Superior temporal gyrus (tissue), 1 donor: Measurements from ENCODE around the gene WASF3.

ENCODE experiments used
- DNase-seq: peaks from one replicate; pipeline ENCODE4 v3.0.0-alpha.2; 2016; ENCODE audit errors: extremely low spot score

WASF3 gene

DNA sequence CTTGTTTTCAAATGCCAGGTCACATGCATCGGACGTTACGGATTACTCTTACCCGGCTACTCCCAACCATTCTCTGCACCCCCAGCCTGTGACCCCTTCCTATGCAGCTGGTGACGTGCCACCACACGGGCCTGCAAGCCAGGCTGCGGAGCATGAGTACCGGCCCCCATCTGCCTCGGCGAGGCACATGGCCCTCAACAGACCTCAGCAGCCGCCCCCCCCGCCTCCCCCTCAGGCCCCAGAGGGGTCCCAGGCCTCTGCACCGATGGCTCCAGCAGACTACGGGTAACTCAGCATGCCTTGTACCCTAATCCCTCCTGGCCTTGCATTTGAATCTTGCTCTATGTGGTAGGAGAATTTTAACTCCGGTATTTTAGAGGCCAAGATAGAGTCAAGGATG lies 123.6 kb downstream of the WASF3 start:
- no peak for DNase-seq

DNA sequence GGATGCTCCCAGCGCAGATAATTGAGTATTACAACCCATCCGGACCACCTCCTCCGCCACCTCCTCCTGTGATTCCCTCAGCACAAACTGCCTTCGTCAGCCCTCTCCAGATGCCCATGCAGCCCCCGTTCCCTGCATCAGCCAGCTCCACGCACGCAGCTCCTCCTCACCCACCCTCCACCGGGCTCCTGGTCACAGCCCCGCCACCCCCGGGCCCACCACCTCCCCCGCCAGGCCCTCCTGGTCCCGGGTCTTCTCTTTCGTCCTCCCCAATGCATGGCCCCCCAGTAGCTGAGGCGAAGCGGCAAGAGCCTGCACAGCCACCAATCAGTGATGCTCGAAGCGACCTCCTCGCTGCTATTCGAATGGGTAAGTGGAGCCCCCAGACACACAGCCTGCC lies 125.1 kb downstream of the WASF3 start:
- no peak for DNase-seq

GRCh38 chr13:26685606-26686005 lies 128.1 kb downstream of the WASF3 start:
- no peak for DNase-seq

DNA sequence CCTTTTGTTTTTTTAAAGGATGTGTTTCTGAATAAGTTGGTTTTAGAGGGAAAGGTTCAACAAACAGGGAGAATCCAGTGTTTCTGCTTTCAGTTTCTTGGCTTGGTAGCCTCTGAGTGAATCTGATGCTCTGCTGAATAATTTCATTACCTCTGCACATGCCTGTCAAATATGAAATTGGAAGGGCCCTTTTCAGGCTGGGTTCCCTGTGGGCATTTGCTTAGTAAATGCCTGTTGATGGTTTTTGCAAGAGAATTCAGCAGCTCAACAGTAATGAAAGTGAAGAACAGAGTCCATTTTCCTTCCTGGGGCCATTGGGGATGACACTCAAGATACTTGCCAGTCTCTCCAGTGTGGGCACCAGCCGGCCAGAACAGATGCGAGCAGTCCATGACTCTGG lies 128.8 kb downstream of the WASF3 start:
- no peak for DNase-seq

GRCh38 chr13:26688286-26688685 lies 130.8 kb downstream of the WASF3 start:
- DNase-seq: no peak

DNA sequence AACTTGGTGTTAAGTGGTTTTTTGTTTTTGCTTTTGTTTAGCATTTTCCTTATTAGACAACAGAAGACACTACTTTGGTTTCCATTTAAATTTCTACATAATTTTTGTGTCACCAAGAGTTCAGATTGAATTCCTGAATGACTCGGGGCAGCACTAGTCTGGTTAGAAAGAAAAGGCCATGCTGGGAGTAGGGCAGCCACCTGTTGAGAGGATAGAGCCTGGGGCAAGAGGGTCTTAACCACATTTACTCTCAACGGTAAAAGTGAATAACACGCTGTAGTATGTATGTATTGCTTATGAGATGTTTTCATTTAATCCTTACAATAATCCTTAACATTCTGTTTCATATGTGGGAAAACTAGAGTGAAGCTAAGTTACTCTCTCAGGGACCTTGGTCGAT lies 131.5 kb downstream of the WASF3 start:
- no peak for DNase-seq

DNA sequence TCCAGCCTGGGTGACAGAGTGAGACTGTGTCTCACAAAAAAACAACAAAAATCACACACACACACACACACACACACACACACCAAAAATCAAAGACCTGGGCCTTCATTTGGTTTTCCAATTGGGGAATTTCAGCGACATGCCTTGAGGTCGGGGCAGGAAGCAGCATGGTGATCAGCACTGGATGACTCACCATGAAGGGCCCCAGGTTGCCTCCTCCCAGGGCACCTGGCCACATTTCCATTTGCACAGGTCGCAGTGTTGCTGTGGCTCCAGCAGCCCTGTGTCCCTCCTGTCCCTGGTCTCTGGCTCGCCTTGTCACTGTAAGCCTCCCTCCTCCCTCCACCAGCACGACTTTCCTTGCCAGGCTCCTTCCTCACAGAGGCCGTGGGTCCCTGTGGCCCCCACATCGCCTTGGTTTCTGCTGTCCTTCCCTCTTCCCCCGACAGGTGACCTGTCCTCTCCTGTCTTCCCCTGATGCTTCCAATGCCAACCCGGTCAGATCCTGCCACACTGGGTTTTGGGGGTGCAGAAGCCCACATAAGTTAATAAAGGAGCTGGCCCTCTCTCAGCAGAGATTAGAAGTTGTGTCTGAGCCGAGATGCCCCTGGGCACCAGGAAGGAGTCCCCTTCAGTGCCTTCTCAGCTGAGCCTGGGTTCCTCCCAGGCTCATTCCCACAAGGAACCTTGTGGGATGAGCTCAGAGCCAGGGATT lies 136.4 kb downstream of the WASF3 start:
- DNase-seq: no peak

DNA sequence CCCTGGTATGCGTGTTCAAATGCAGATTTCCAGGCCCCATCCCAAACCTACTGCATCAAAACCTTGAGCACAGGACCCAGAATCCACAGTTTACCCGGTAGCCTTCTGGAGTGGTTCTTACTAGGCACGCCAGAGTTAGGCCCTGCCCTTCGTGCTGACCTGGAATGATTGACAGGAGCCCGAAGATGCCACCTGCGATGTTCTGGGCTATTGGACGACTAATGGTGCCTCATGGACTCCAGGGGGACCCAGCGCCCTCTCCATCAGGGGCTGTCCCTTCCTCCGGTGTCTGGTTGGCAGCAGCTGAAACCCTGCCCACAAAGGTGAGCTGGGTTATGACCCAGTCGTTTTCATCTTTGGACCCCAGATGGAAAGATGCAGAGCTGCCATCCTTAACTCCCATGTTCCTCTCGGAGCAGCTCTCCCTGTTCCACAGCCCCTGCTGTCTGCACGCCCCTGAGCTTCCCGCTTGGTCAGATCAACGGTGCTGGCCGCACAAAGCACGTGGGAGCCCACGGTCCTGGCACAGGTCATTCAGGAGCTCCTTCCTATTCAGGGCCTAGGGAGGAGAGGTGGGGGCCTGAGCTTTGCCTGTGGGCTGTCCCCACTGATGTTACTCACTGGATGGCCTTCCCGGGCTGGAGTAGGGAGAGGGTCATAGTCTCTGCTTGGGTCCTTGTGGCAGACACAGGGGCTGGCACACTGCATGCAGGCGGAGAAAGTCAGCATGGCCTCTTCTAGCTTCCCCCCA lies 137.3 kb downstream of the WASF3 start:
- DNase-seq: no peak

- DNase-seq: no peak
Measured at GRCh38 chr13:26695360-26695705, 137.8 kb downstream of the WASF3 start.

DNA sequence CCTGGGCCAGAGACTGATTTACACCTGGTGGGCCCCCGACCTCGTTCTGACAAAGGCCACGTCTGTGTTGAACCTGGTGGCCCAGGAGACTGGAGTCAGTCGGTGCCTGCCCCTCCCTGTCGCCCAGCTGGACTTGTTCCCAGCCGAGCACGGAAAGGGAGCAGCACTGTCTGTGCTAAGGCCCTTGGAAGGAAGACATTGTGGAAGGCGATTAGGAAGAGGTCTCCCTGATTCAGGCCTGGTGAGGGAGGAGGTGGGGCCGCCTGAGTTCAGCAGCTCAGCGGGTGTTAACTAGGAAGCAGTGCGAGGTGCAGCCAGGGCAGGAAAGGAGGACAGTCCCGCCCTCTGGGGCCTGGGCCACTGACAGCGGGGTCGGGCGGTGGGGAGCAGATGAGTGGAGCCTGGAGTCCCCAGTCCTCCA lies 138.4 kb downstream of the WASF3 start:
- no peak for DNase-seq

DNA sequence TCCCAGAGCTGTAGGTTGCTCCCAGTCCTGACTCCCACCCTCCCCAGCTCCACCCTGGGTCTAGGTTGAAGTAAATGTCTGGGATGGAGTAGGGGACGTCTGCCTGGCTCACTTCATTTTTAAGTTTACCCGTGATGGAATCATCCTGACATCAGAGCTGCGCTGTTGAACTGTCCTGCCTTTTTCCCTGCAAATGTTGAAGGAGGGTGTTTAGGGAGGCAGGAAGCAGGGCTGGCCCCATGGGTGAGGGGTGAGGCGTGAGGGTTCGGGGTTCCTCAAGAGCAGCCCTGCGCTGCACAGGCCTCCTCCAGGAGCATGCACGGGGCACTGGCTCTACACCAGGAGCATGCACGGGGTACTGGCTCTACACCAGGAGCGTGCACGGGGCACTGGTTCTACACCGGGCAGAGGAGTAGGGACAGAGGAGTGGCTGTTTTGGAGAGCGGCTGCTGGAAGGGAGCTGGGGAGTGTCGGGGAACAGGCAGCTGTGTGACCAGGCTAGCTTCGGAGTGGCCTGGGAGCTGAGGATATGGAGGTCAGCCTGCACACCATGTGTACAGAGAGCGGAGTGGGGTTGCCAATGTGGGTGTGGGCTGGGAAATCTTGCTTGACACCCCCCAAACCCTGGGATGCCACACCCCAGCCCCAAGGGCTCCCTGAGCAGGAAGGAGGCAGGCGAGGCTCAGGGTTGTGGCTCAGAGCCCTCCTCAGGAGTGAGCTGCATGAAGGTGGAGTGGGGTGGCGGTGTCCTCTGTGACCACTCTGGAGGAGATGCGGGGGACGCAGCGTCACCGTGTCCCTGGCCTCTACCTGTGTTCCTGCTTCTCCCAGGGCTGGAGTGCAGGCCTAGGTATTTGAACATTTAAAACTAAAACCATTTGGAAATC lies 139.8 kb downstream of the WASF3 start:
- no peak for DNase-seq

GRCh38 chr13:26698392-26699196 lies 141.1 kb downstream of the WASF3 start:
- DNase-seq: peak; percentile 93

- no peak for DNase-seq
Measured at GRCh38 chr13:26699197-26699490, 141.7 kb downstream of the WASF3 start.

DNA sequence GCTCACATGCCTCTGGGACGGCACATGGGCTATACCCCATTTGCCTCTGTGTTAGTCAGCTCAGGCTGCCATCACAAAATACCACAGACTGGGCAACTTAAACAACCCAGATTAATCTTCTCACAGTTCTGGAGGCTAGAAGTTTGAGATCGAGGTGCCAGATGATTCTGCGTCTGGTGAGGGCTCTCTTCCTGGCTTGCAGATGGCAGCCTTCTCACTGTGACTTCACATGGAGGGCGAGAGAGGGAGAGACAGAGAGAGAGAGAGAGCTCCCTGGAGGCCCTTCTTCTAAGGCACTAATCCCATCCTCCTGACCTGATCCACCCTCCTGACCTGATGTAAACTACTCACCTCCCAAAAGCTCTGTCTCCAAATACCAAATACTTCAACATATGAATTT lies 148.1 kb downstream of the WASF3 start:
- DNase-seq: no peak

GRCh38 chr13:26706381-26706780 lies 148.9 kb downstream of the WASF3 start:
- DNase-seq: no peak

- peak; percentile 87 for DNase-seq
Measured at GRCh38 chr13:26707122-26708006, 149.9 kb downstream of the WASF3 start.

GRCh38 chr13:26708007-26708297 lies 150.5 kb downstream of the WASF3 start:
- DNase-seq: no peak

- DNase-seq: no peak
Measured at GRCh38 chr13:26709461-26709860, 152.0 kb downstream of the WASF3 start.

- no peak for DNase-seq
Measured at GRCh38 chr13:26710166-26710565, 152.7 kb downstream of the WASF3 start.

DNA sequence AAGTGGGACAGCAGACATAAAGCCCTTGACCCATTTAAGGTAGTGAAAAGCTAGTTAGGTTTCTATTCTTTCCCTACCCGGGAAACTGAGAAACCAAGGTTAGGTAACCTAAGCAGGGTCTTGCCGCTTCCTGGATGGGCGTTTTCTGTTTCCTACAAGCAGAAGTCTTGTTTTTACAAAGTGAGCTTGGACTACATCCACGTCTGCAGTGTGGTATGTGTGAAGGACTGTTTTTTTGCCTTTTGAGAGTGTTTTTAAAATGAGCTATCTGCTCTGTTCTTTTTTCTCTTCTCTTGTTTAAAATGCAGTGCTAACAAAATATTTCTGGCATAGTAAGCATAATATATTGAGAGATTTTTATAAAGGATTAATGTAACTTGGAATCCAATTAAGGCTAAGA lies 153.7 kb downstream of the WASF3 start:
- no peak for DNase-seq

DNA sequence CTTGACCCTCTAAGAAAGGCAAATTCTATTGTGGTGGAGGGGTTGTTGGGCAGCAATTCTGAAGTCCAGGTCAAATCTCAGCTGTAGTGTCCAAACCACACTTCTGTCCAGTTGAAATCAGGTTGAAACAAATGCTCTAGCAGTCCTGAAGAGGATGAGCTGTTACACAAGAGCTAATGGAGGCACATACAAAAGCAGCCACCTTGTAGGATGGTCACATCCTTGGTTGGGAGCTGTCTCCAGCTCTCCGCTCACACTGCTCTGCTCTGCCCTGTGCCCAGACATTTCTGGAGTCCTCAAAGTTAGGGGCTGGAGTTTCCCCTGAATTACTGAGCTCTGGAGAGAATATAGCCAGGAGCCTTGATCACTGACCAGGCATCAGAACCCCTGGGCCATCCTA lies 155.9 kb downstream of the WASF3 start:
- DNase-seq: no peak
